ENCODE results near the gene ERC2.

The ERC2 gene

GRCh38 chr3:56424336-56424735 is 43.9 kb downstream of the ERC2 start:
- DNase-seq = no peak

- DNase-seq = no peak
These were observed 44.6 kb downstream of the ERC2 start for GRCh38 chr3:56423661-56424099.

- no peak for DNase-seq
These were observed 46.0 kb downstream of the ERC2 start for GRCh38 chr3:56422316-56422715.

- DNase-seq = no peak
These were observed 47.1 kb downstream of the ERC2 start for GRCh38 chr3:56421205-56421604.

GRCh38 chr3:56415652-56416051 is 52.6 kb downstream of the ERC2 start:
- DNase-seq = no peak

GRCh38 chr3:56413911-56414310 is 54.4 kb downstream of the ERC2 start:
- DNase-seq = no peak

GRCh38 chr3:56411166-56411565 is 57.1 kb downstream of the ERC2 start:
- no peak for DNase-seq

GRCh38 chr3:56410576-56410975 is 57.7 kb downstream of the ERC2 start:
- DNase-seq = no peak

- no peak for DNase-seq
These were observed 58.5 kb downstream of the ERC2 start for GRCh38 chr3:56409790-56410189.

GRCh38 chr3:56408761-56409196 is 59.5 kb downstream of the ERC2 start:
- DNase-seq = no peak

GRCh38 chr3:56406826-56407515 is 61.3 kb downstream of the ERC2 start:
- DNase-seq = no peak

GRCh38 chr3:56404884-56405283 is 63.4 kb downstream of the ERC2 start:
- DNase-seq = no peak

- DNase-seq = no peak
These were observed 69.6 kb downstream of the ERC2 start for GRCh38 chr3:56398659-56399058.

- no peak for DNase-seq
These were observed 70.5 kb downstream of the ERC2 start for GRCh38 chr3:56397798-56398197.

GRCh38 chr3:56389183-56389830 is 79.0 kb downstream of the ERC2 start:
- peak; percentile 4 for DNase-seq

GRCh38 chr3:56383092-56383491 is 85.2 kb downstream of the ERC2 start:
- DNase-seq = no peak

- no peak for DNase-seq
These were observed 88.5 kb downstream of the ERC2 start for GRCh38 chr3:56379723-56380287.

- DNase-seq = no peak
These were observed 92.6 kb downstream of the ERC2 start for GRCh38 chr3:56375654-56376053.

GRCh38 chr3:56373386-56373785 is 94.9 kb downstream of the ERC2 start:
- DNase-seq = no peak

- DNase-seq = no peak
These were observed 97.1 kb downstream of the ERC2 start for GRCh38 chr3:56370991-56371775.

- no peak for DNase-seq
These were observed 98.4 kb downstream of the ERC2 start for GRCh38 chr3:56369914-56370313.

- DNase-seq = no peak
These were observed 99.4 kb downstream of the ERC2 start for GRCh38 chr3:56368846-56369245.

- no peak for DNase-seq
These were observed 101.6 kb downstream of the ERC2 start for GRCh38 chr3:56366641-56367162.
